ENCODE data around the gene NNMT.

GRCh38 chr11:114291842-114292680 is 4.1 kb upstream of the NNMT start:
- TF ChIP-seq, protein P1, sequence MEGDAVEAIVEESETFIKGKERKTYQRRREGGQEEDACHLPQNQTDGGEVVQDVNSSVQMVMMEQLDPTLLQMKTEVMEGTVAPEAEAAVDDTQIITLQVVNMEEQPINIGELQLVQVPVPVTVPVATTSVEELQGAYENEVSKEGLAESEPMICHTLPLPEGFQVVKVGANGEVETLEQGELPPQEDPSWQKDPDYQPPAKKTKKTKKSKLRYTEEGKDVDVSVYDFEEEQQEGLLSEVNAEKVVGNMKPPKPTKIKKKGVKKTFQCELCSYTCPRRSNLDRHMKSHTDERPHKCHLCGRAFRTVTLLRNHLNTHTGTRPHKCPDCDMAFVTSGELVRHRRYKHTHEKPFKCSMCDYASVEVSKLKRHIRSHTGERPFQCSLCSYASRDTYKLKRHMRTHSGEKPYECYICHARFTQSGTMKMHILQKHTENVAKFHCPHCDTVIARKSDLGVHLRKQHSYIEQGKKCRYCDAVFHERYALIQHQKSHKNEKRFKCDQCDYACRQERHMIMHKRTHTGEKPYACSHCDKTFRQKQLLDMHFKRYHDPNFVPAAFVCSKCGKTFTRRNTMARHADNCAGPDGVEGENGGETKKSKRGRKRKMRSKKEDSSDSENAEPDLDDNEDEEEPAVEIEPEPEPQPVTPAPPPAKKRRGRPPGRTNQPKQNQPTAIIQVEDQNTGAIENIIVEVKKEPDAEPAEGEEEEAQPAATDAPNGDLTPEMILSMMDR (IDR thresholded peaks at IDR 0.05; ENCODE audit: low read length), result no peak
- no peak for TF ChIP-seq EZH2 (optimal IDR thresholded peaks at IDR 0.05; ENCODE audit: low read depth, low read length)
